Smooth muscle cell (in vitro differentiated cells): ENCODE data around the gene DGUOK. TPM values are rescaled to one million over a fixed set of nuclear protein-coding genes. Genes with fewer than 3 reads are reported as not detected.

ENCODE experiments used
- DNase-seq: peaks from one replicate; lab custom pipeline; 2025; ENCODE audit not compliant: unreplicated experiment; lab: John Stamatoyannopoulos, UW
- H2AFZ ChIP-seq: fragments of 200-600 bp; sonication (generic); 2 replicates; pipeline ENCODE4 v1.6.0; 2016; ENCODE audit warnings: antibody characterized with exemption, low read depth, mild to moderate bottlenecking
- H3F3A ChIP-seq: fragments of 200-600 bp; sonication (generic); 2 replicates; pipeline ENCODE4 v1.6.0; 2017; ENCODE audit warnings: antibody characterized with exemption, low read depth
- H3K27ac ChIP-seq: fragments of 200-600 bp; sonication (generic); 2 replicates; pipeline ENCODE4 v1.5.1; 2016; ENCODE audit warnings: low read depth, mild to moderate bottlenecking
- H3K27me3 ChIP-seq: fragments of 200-600 bp; sonication (generic); 2 replicates; pipeline ENCODE4 v1.6.1; 2016; ENCODE audit warnings: low read depth, mild to moderate bottlenecking
- H3K36me3 ChIP-seq: fragments of 200-600 bp; sonication (generic); 2 replicates; pipeline ENCODE4 v1.5.1; 2016; ENCODE audit warnings: low read depth
- H3K4me1 ChIP-seq: fragments of 200-600 bp; sonication (generic); 2 replicates; pipeline ENCODE4 v1.5.1; 2016; ENCODE audit warnings: low read depth
- H3K4me2 ChIP-seq: fragments of 200-600 bp; sonication (generic); 2 replicates; pipeline ENCODE4 v1.6.0; 2016; ENCODE audit warnings: mild to moderate bottlenecking
- H3K4me3 ChIP-seq: fragments of 200-600 bp; sonication (generic); 2 replicates; pipeline ENCODE4 v1.5.1; 2016; ENCODE audit warnings: mild to moderate bottlenecking
- H3K79me2 ChIP-seq: fragments of 200-600 bp; sonication (generic); 2 replicates; pipeline ENCODE4 v1.6.0; 2016; ENCODE audit warnings: low read depth, mild to moderate bottlenecking
- H3K9ac ChIP-seq: fragments of 200-600 bp; sonication (generic); 2 replicates; pipeline ENCODE4 v1.6.0; 2016; ENCODE audit warnings: low read depth
- H3K9me3 ChIP-seq: fragments of 200-600 bp; sonication (generic); replicated peaks from 2 replicates; pipeline ENCODE4 v1.5.1; 2016; ENCODE audit warnings: low read depth
- H4K20me1 ChIP-seq: fragments of 200-600 bp; sonication (generic); 2 replicates; pipeline ENCODE4 v1.6.0; 2016; ENCODE audit warnings: low read depth
- WGBS: methylation state at CpG from one replicate; pipeline ENCODE4 v1.1.7; 2016; ENCODE audit warnings: low lambda C conversion rate; 5-methylcytosine and 5-hydroxymethylcytosine counted together
- polyA plus RNA-seq: library from polyadenylated mRNA; unstranded; fragments of >200 nt; fragmentation: Nextera tagmentation; extraction: Ambion mirVana; gene quantifications from 2 replicates; pipeline ENCODE4 v1.2.1, GENCODE V29; 2016
- total RNA-seq: library from RNA; depleted of rRNA; stranded (reverse); fragments of >200 nt; gene quantifications from 2 replicates; pipeline ENCODE4 v1.2.3, GENCODE V29; 2014
- TF ChIP-seq, protein P1 (sequence below): fragments of 200-600 bp; sonication (generic); IDR thresholded peaks from 2 replicates; pipeline ENCODE4 v1.5.1; 2017; ENCODE audit warnings: borderline replicate concordance, mild to moderate bottlenecking, antibody characterized with exemption; ENCODE audit not compliant: insufficient read depth, poor library complexity, severe bottlenecking

Gene DGUOK
- total and polyA plus RNA-seq, 2 experiments from 2014 or later: 112 to 154 TPM

- Histone ChIP-seq H3K36me3 (no peaks in the 10 kb centered on the region), H3K79me2 (no peaks in the 10 kb centered on the region), H3K27ac (no peak overlapping the region), H3K4me2 (no peak overlapping the region), H3K4me1 (no peaks in the 10 kb centered on the region), H3K4me3 (no peak overlapping the region), H3K9me3 (no peaks in the 10 kb centered on the region), H2AFZ (no peak overlapping the region), H3F3A (no peaks in the 10 kb centered on the region), H4K20me1 (no peaks in the 10 kb centered on the region), H3K9ac (no peak overlapping the region), H3K27me3 (no peaks in the 10 kb centered on the region)
- DNase-seq: no peak
- TF ChIP-seq, protein P1, sequence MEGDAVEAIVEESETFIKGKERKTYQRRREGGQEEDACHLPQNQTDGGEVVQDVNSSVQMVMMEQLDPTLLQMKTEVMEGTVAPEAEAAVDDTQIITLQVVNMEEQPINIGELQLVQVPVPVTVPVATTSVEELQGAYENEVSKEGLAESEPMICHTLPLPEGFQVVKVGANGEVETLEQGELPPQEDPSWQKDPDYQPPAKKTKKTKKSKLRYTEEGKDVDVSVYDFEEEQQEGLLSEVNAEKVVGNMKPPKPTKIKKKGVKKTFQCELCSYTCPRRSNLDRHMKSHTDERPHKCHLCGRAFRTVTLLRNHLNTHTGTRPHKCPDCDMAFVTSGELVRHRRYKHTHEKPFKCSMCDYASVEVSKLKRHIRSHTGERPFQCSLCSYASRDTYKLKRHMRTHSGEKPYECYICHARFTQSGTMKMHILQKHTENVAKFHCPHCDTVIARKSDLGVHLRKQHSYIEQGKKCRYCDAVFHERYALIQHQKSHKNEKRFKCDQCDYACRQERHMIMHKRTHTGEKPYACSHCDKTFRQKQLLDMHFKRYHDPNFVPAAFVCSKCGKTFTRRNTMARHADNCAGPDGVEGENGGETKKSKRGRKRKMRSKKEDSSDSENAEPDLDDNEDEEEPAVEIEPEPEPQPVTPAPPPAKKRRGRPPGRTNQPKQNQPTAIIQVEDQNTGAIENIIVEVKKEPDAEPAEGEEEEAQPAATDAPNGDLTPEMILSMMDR: no peak
- 95% methylated on average over 8 of the region's 8 CpGs for WGBS
Measured at GRCh38 chr2:73913414-73914054, 13.1 kb upstream of the DGUOK start.

- Histone ChIP-seq H3K36me3 (no peaks in the 10 kb centered on the region), H3F3A (no peaks in the 10 kb centered on the region), H3K27ac (no peak overlapping the region), H3K4me3 (no peak overlapping the region), H3K9ac (no peak overlapping the region), H4K20me1 (no peaks in the 10 kb centered on the region), H2AFZ (no peak overlapping the region), H3K79me2 (no peaks in the 10 kb centered on the region), H3K27me3 (no peaks in the 10 kb centered on the region), H3K4me2 (no peak overlapping the region), H3K4me1 (no peaks in the 10 kb centered on the region), H3K9me3 (no peaks in the 10 kb centered on the region)
- WGBS: 94% methylated on average over 4 of the region's 4 CpGs
- TF ChIP-seq, protein P1: no peak
- no peak for DNase-seq
Measured at GRCh38 chr2:73914667-73915066, 12.0 kb upstream of the DGUOK start.

DNA sequence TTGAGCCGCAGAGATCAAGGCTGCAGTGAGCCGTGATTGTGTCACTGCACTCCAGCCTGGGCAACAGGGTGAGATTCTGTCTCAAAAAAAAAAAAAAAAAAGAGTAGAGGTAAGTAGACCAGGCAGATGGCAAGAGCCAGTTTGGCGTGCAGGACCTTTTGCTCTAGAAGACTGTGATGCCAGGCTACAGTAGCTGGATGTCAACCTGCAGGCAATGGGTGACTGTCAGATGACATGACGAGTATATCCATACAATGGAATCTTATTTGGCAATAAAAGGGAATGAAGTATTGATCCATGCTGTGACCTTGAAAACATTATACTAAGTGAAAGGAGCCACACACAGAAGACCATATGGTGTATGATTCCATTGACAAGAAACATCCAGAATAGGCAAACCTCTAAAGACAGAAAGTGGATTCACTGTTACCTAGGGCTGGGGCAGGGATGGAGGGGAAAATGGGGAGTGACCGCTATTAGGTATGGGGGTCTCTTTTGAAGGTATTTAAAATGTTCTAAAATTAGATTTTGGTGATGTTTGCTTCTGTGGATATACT is 11.2 kb upstream of the DGUOK start:
- H3F3A ChIP-seq: no peaks in the 10 kb centered on the region
- no peak for DNase-seq
- H2AFZ ChIP-seq: no peak overlapping the region
- H3K4me1 ChIP-seq: no peaks in the 10 kb centered on the region
- no peaks in the 10 kb centered on the region for H4K20me1 ChIP-seq
- no peak overlapping the region for H3K27ac ChIP-seq
- no peak overlapping the region for H3K4me3 ChIP-seq
- no peak overlapping the region for H3K9ac ChIP-seq
- TF ChIP-seq, protein P1: no peak
- no peaks in the 10 kb centered on the region for H3K9me3 ChIP-seq
- H3K4me2 ChIP-seq: no peak overlapping the region
- no peaks in the 10 kb centered on the region for H3K79me2 ChIP-seq
- no peaks in the 10 kb centered on the region for H3K36me3 ChIP-seq
- H3K27me3 ChIP-seq: no peaks in the 10 kb centered on the region
- WGBS: 88% methylated on average over 5 of the region's 5 CpGs

DNA sequence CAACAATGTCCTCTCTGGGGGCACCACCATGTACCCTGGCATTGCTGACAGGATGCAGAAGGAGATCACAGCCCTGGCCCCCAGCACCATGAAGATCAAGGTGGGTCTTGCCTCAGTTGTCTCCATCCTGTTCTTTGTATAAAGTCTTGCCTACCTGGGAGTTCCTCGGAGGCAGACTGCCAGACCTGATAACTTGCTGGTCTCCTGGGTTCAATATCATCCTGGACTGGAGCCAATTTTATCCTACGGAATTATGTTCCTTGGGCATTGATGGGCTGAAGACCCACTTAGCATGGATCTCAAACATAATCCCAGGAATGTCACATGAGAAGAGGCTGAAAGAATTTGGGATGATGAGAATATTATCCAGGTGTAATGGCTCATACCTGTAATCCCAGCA is 10.0 kb upstream of the DGUOK start:
- no peak for DNase-seq

More for the DNA sequence above, 10.0 kb upstream of the DGUOK start:
- Histone ChIP-seq H3K4me3 (no peak overlapping the region), H3F3A (no peaks in the 10 kb centered on the region), H3K27me3 (no peaks in the 10 kb centered on the region), H3K27ac (no peak overlapping the region), H3K9ac (no peak overlapping the region), H3K4me1 (no peaks in the 10 kb centered on the region), H3K79me2 (no peaks in the 10 kb centered on the region), H3K9me3 (no peaks in the 10 kb centered on the region), H2AFZ (no peak overlapping the region), H4K20me1 (no peaks in the 10 kb centered on the region), H3K4me2 (no peak overlapping the region), H3K36me3 (no peaks in the 10 kb centered on the region)
- TF ChIP-seq, protein P1: no peak
- WGBS: 70% methylated on average over 2 of the region's 2 CpGs
